Neural crest cell (in vitro differentiated cells): ENCODE results near the gene STKLD1. TPM values are rescaled to one million over a fixed set of nuclear protein-coding genes. Genes with fewer than 3 reads are reported as not detected.
"Not testable (repeated sequence)": the region's sequence is repeated elsewhere in the genome, so short reads cannot be mapped to it uniquely, and the experiment has no call there.

ENCODE experiments used
- DNase-seq: peaks from one replicate; pipeline ENCODE4 v3.0.0; 2021; ENCODE audit warnings: low read depth, mixed read lengths, low spot score
- H3K27ac Mint-ChIP-seq: one replicate; pipeline ENCODE4 v1.8.0; 2021; ENCODE audit warnings: mild to moderate bottlenecking, mixed read lengths; ENCODE audit not compliant: unreplicated experiment
- H3K27me3 Mint-ChIP-seq: 2 replicates; pipeline ENCODE4 v1.8.0; 2021; ENCODE audit warnings: low read depth, mild to moderate bottlenecking, mixed read lengths
- H3K36me3 Mint-ChIP-seq: 2 replicates; pipeline ENCODE4 v1.8.0; 2021; ENCODE audit warnings: low read depth, mild to moderate bottlenecking, mixed read lengths
- H3K4me1 Mint-ChIP-seq: 2 replicates; pipeline ENCODE4 v1.8.0; 2021; ENCODE audit warnings: mixed read lengths
- H3K4me3 Mint-ChIP-seq: one replicate; pipeline ENCODE4 v1.8.0; 2021; ENCODE audit warnings: mild to moderate bottlenecking, mixed read lengths
- H3K9me3 Mint-ChIP-seq: 2 replicates; pipeline ENCODE4 v1.8.0; 2021; ENCODE audit warnings: mixed read lengths
- CTCF ChIP-seq: fragments of 200-600 bp; sonication (generic); conservative IDR thresholded peaks from 2 replicates; pipeline ENCODE4 v1.5.0; 2021; ENCODE audit warnings: antibody characterized with exemption, mild to moderate bottlenecking
- total RNA-seq: library from RNA; stranded (reverse); gene quantifications from 2 replicates; pipeline ENCODE4 v1.2.1, GENCODE V29; 2021

The STKLD1 gene
- total RNA-seq, 1 donor from 2014 or later, result 2.9 TPM

GRCh38 chr9:133371261-133371711, 4.9 kb upstream of the STKLD1 start:
- Mint-ChIP-seq H3K27ac (no peak overlapping the region), H3K4me3 (peak overlapping the region; percentile 35), H3K4me1 (peaks cover 21% of the 10 kb centered on the region), H3K27me3 (no peaks in the 10 kb centered on the region), H3K9me3 (no peaks in the 10 kb centered on the region), H3K36me3 (peaks cover 3% of the 10 kb centered on the region)
- DNase-seq, result no peak
- no peak for TF ChIP-seq CTCF

- H3K4me1 Mint-ChIP-seq, result peaks cover 26% of the 10 kb centered on the region
- no peaks in the 10 kb centered on the region for H3K27me3 Mint-ChIP-seq
- TF ChIP-seq CTCF, result no peak
- peak overlapping the region; percentile 63 for H3K4me3 Mint-ChIP-seq
- no peak for DNase-seq
- H3K27ac Mint-ChIP-seq, result no peak overlapping the region
- H3K9me3 Mint-ChIP-seq, result no peaks in the 10 kb centered on the region
- H3K36me3 Mint-ChIP-seq, result peaks cover 3% of the 10 kb centered on the region
Observed at GRCh38 chr9:133372144-133372543, 4.0 kb upstream of the STKLD1 start.

GRCh38 chr9:133374612-133375115, 1.5 kb upstream of the STKLD1 start:
- Mint-ChIP-seq H3K36me3 (peaks cover 3% of the 10 kb centered on the region), H3K9me3 (no peaks in the 10 kb centered on the region), H3K4me1 (peaks cover 47% of the 10 kb centered on the region), H3K4me3 (peak overlapping the region; percentile 94), H3K27ac (peak overlapping the region; percentile 97), H3K27me3 (no peaks in the 10 kb centered on the region)
- TF ChIP-seq CTCF, result no peak
- no peak for DNase-seq

- DNase-seq, result no peak
- no peak for TF ChIP-seq CTCF
- Mint-ChIP-seq H3K36me3 (peaks cover 2% of the 10 kb centered on the region), H3K4me1 (peaks cover 47% of the 10 kb centered on the region), H3K9me3 (no peaks in the 10 kb centered on the region), H3K27me3 (no peaks in the 10 kb centered on the region), H3K4me3 (peak overlapping the region; percentile 94), H3K27ac (peak overlapping the region; percentile 97)
Observed at GRCh38 chr9:133375116-133375723, 946 bp upstream of the STKLD1 start.

GRCh38 chr9:133377280-133377679, 1.1 kb downstream of the STKLD1 start:
- not testable (repeated sequence) for H3K36me3 Mint-ChIP-seq, DNase-seq, H3K9me3 Mint-ChIP-seq, H3K27ac Mint-ChIP-seq, H3K27me3 Mint-ChIP-seq
- H3K4me1 Mint-ChIP-seq, result peaks cover 43% of the 10 kb centered on the region
- peak overlapping the region; percentile 77 for H3K4me3 Mint-ChIP-seq

GRCh38 chr9:133377721-133378216, 1.6 kb downstream of the STKLD1 start:
- H3K27ac Mint-ChIP-seq, result peak overlapping the region; percentile 12
- H3K36me3 Mint-ChIP-seq, result no peaks in the 10 kb centered on the region
- DNase-seq, result no peak
- H3K4me1 Mint-ChIP-seq, result peaks cover 43% of the 10 kb centered on the region
- no peaks in the 10 kb centered on the region for H3K9me3 Mint-ChIP-seq
- TF ChIP-seq CTCF, result no peak
- H3K27me3 Mint-ChIP-seq, result no peaks in the 10 kb centered on the region
- peak overlapping the region; percentile 77 for H3K4me3 Mint-ChIP-seq
